Kidney (tissue), 14 donors: ENCODE results near the gene TTLL8. TPM values are rescaled to one million over a fixed set of nuclear protein-coding genes. Genes with fewer than 3 reads are reported as not detected.

Experiments
- DNase-seq, 5 donors: peaks; one replicate each; pipeline ENCODE4 v3.0.0-alpha.2; 2013 to 2020
- FAIRE-seq: peaks from 2 replicates; lab custom pipeline; 2012; peaks lifted over from hg19 to GRCh38; lab: Jason Lieb, UNC
- H3K27ac ChIP-seq, 2 donors: one replicate each; pipeline ENCODE4 v1.7.0; 2013; ENCODE audit warnings: low read depth in 2 of 2, low read length in 2 of 2, inconsistent platforms in 1 of 2
- H3K27me3 ChIP-seq: one replicate; pipeline ENCODE4 v1.7.1; 2013; ENCODE audit warnings: low read length, inconsistent platforms; ENCODE audit not compliant: control insufficient read depth, insufficient read depth
- H3K36me3 ChIP-seq, 3 donors: one replicate each; pipeline versions ENCODE4 v1.7.0 to v1.7.1; 2013; ENCODE audit warnings: low read length in 3 of 3, control low read depth in 1 of 3, inconsistent platforms in 1 of 3; ENCODE audit not compliant: insufficient read depth in 3 of 3, control insufficient read depth in 2 of 3
- H3K4me1 ChIP-seq, 3 donors: one replicate each; pipeline versions ENCODE4 v1.7.0 to v1.7.1; 2013; ENCODE audit warnings: low read length in 3 of 3, inconsistent platforms in 1 of 3, low read depth in 1 of 3; ENCODE audit not compliant: control insufficient read depth in 2 of 3, insufficient read depth in 2 of 3
- H3K4me3 ChIP-seq, 3 donors: one replicate each; pipeline versions ENCODE4 v1.7.0 to v1.8.1; 2013; ENCODE audit warnings: low read length in 3 of 3, control low read depth in 1 of 3, inconsistent platforms in 1 of 3
- H3K9ac ChIP-seq, 3 donors: one replicate each; pipeline versions ENCODE4 v1.7.0 to v1.7.1; 2013; ENCODE audit warnings: low read length in 3 of 3, control low read depth in 1 of 3, inconsistent platforms in 1 of 3
- H3K9me3 ChIP-seq, 3 donors: one replicate each; pipeline versions ENCODE4 v1.7.0 to v1.7.1; 2013; ENCODE audit warnings: low read length in 3 of 3, control low read depth in 1 of 3, inconsistent platforms in 1 of 3; ENCODE audit not compliant: control insufficient read depth in 2 of 3, insufficient read depth in 1 of 3
- intact Hi-C: fragments of 100-400 bp; cut with DNase I; formaldehyde crosslinking; loops from one replicate; pipeline ENCODE4 v1.11.1; 2022
- polyA plus RNA-seq: library from polyadenylated mRNA; stranded (reverse); fragments of 350-450 nt; fragmentation: Illumina TruSeq; extraction: RNeasy Lipid Tissue Mini Kit (QIAGEN cat#74804); gene quantifications from one replicate; pipeline ENCODE4 v1.2.3, GENCODE V29; 2014; ENCODE audit warnings: low read depth, low replicate concordance; ENCODE audit not compliant: insufficient read depth
- total RNA-seq: library from RNA; stranded (reverse); fragmentation: NEBNext Ultra II Directional; extraction: Animal tissue kit (Norgen Biotek cat#: 25700); gene quantifications from one replicate; pipeline ENCODE4 v1.2.1, GENCODE V29; 2021
- TF ChIP-seq, protein P1 (sequence below): IDR thresholded peaks from 3 replicates; pipeline ENCODE4 v1.5.1; 2012; ENCODE audit warnings: mild to moderate bottlenecking, moderate library complexity, borderline replicate concordance; ENCODE audit not compliant: insufficient read depth; ENCODE audit errors: extremely low read depth
- donor health status: control.
- donor health status: control.
- donor health status: control.
- donor health status: control.
- donor health status: control.
- donor health status: DM: yes; HTN: yes; CAD: no.
- donor health status: Normal renal cell carcinoma (clear cell type).

Gene TTLL8
- total and polyA plus RNA-seq, 2 donors from 2014 or later: not detected

DNA sequence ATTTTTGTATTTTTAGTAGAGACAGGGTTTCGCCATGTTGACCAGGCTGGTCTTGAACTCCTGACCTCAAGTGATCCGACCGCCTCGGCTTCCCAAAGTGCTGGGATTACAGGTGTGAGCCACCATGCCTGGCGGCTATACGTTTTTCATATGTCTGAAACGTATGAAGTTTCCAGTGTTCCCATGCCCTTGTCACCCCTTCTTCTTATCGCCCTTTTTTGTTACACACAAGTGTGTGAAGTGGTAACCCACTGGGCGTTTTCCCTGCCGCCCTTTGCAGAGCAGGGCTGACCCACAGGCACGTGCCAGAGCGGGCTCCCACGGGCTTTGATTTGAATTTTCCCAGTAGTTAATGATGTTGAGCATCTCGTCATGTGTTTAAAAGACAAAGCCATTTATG is 80.5 kb downstream of the TTLL8 start:
- intact Hi-C loops: no loop called here
- Histone ChIP-seq H3K4me3 (no peak overlapping the region), H3K9ac (no peak overlapping the region), H3K9me3 (peaks cover 0 to 4% (median 2%) of the 10 kb centered on the region in 3 donors), H3K27ac (no peak overlapping the region), H3K4me1 (peaks cover 0 to 10% (median 0%) of the 10 kb centered on the region in 3 donors), H3K27me3 (peaks cover 7% of the 10 kb centered on the region), H3K36me3 (no peaks in the 10 kb centered on the region)
- DNase-seq (peak in 1 of 5 donors; percentile 36), FAIRE-seq (no peak)
- TF ChIP-seq, protein P1, sequence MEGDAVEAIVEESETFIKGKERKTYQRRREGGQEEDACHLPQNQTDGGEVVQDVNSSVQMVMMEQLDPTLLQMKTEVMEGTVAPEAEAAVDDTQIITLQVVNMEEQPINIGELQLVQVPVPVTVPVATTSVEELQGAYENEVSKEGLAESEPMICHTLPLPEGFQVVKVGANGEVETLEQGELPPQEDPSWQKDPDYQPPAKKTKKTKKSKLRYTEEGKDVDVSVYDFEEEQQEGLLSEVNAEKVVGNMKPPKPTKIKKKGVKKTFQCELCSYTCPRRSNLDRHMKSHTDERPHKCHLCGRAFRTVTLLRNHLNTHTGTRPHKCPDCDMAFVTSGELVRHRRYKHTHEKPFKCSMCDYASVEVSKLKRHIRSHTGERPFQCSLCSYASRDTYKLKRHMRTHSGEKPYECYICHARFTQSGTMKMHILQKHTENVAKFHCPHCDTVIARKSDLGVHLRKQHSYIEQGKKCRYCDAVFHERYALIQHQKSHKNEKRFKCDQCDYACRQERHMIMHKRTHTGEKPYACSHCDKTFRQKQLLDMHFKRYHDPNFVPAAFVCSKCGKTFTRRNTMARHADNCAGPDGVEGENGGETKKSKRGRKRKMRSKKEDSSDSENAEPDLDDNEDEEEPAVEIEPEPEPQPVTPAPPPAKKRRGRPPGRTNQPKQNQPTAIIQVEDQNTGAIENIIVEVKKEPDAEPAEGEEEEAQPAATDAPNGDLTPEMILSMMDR: no peak

DNA sequence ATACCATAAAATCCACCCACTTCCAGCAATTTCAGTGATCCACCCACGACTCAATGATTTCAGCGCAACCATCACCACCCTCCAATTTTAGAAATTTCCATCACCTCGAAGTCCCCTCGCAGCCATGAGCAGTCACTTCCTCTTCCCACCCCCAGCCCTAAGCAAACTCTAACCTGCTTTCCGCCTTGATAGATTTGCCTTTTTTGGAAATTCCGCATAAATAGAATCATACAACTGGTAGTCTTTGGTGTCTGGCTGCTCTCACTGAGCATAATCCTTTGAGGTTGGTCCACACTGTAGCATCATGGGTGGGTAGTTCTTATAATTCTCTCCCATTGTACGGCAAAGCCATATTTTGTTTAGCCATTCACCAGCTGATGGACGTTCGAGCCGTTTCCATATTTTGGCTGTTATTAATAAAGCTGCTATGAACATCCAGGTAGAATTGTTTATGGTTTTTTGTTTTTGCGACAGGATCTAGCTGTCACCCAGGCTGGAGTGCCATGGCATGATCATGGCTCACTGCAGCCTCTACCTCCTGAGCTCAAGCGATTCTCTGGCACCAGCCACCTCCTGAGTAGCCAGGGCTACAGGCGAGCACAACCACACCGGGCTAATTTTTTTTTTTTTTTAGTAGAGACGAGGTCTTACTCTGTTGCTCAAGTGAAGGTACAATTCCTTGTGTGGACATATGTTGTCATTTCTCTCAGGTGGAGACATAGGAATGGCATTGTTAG is 81.5 kb downstream of the TTLL8 start:
- H3K27ac ChIP-seq: no peak overlapping the region

DNA sequence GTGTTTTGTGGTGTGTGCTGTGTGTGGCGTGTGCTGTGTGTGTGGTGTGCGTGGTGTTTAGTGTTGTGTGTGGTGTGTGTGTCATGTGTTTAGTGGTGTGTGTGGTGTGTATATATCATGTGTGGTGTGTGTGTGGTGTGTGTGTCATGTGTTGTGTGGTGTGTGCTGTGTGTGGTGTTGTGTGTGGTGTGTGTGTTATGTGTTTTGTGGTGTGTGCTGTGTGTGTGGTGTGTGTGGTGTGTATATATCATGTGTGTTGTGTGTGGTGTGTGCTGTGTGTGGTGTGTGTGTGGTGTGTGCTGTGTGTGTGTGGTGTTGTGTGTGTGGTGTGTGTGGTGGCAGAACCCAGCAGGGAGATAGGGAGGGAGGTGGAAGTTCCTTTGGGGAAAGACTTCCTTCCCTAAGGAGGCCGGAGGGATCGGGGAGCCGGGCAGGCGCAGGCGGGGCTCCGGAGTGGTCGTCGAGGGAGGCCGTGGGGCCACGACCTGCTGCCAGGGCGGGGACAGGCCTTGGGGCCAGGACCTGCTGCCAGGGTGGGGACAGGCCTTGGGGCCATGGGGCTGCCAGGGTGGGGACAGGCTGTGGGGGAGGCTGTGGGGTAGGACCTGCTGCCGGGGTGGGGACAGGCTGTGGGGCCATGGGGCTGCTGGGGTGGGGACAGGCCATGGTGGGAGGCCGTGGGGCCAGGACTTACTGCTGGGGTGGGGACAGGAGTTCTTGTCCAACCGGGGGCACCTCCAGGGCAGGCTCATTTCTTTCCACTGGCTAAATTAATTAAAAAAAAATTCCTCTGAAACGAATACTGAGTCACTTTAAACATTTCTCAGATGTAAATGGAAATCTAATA is 82.3 kb downstream of the TTLL8 start:
- FAIRE-seq: no peak
- peak overlapping the region in 1 of 2 donors; percentile 28 for H3K27ac ChIP-seq

More for the DNA sequence above, 81.5 kb downstream of the TTLL8 start:
- TF ChIP-seq, protein P1: no peak
- intact Hi-C loops: no loop called here
- Histone ChIP-seq H3K4me1 (peaks cover 0 to 10% (median 0%) of the 10 kb centered on the region in 3 donors), H3K9ac (no peak overlapping the region), H3K4me3 (no peak overlapping the region), H3K9me3 (peaks cover 0 to 4% (median 2%) of the 10 kb centered on the region in 3 donors), H3K27me3 (peaks cover 6% of the 10 kb centered on the region), H3K36me3 (no peaks in the 10 kb centered on the region)
- no peak for FAIRE-seq
- DNase-seq: no peak

More for the DNA sequence above, 82.3 kb downstream of the TTLL8 start:
- peaks cover 0 to 13% (median under 1%) of the 10 kb centered on the region in 3 donors for H3K4me1 ChIP-seq
- TF ChIP-seq, protein P1: no peak
- intact Hi-C loops: no loop called here
- peaks cover 0 to 4% (median 2%) of the 10 kb centered on the region in 3 donors for H3K9me3 ChIP-seq
- DNase-seq: peak in 3 of 5 donors; percentile 2 to 78 (median 7)
- no peak overlapping the region for H3K4me3 ChIP-seq
- no peak overlapping the region for H3K9ac ChIP-seq
- peaks cover 6% of the 10 kb centered on the region for H3K27me3 ChIP-seq
- H3K36me3 ChIP-seq: no peaks in the 10 kb centered on the region
